Stimulated activated memory B cell treated with anti-CD40 and anti-IgM and Interleukin-4, amounts not matched to agents 10 μg/mL and 1 μg/mL and 100 μg/mL, for 72 hours (primary cell): ENCODE data around the gene RWDD1.
"Not testable (repeated sequence)": the region's sequence is repeated elsewhere in the genome, so short reads cannot be mapped to it uniquely, and the experiment has no call there.

Experiments used
- ATAC-seq: fragments of 150-1000 bp; cut with Tn5 transposase; 2 replicates; pipeline ENCODE4 v1.10.0; 2021
- H3K27ac Mint-ChIP-seq: one replicate; pipeline ENCODE4 v1.8.0; 2022; ENCODE audit warnings: mild to moderate bottlenecking, mixed read lengths
- H3K27me3 Mint-ChIP-seq: one replicate; pipeline ENCODE4 v1.8.0; 2022; ENCODE audit warnings: mixed read lengths
- H3K36me3 Mint-ChIP-seq: one replicate; pipeline ENCODE4 v1.8.0; 2022; ENCODE audit warnings: mixed read lengths
- H3K4me1 Mint-ChIP-seq: one replicate; pipeline ENCODE4 v1.8.0; 2022; ENCODE audit warnings: mixed read lengths
- H3K4me3 Mint-ChIP-seq: one replicate; pipeline ENCODE4 v1.8.0; 2022; ENCODE audit warnings: mild to moderate bottlenecking, moderate library complexity, mixed read lengths
- H3K9me3 Mint-ChIP-seq: one replicate; pipeline ENCODE4 v1.8.0; 2022; ENCODE audit warnings: mixed read lengths

Gene RWDD1

GRCh38 chr6:116568821-116569755, 2.2 kb upstream of the RWDD1 start:
- Mint-ChIP-seq H3K36me3 (peaks cover 2% of the 10 kb centered on the region), H3K27ac (no peak overlapping the region), H3K4me1 (peaks cover 48% of the 10 kb centered on the region), H3K4me3 (no peak overlapping the region), H3K27me3 (peaks cover 10% of the 10 kb centered on the region), H3K9me3 (no peaks in the 10 kb centered on the region)
- ATAC-seq = no peak

- H3K36me3 Mint-ChIP-seq = peaks cover 28% of the 10 kb centered on the region
- no peaks in the 10 kb centered on the region for H3K9me3 Mint-ChIP-seq
- ATAC-seq = no peak
- no peaks in the 10 kb centered on the region for H3K27me3 Mint-ChIP-seq
- peak overlapping the region; percentile 94 for H3K4me3 Mint-ChIP-seq
- peaks cover 56% of the 10 kb centered on the region for H3K4me1 Mint-ChIP-seq
- peak overlapping the region; percentile 97 for H3K27ac Mint-ChIP-seq
These were observed 338 bp downstream of the RWDD1 start for GRCh38 chr6:116571683-116572000.

- Mint-ChIP-seq H3K27ac (peak overlapping the region; percentile 97), H3K4me3 (peak overlapping the region; percentile 94), H3K4me1 (peaks cover 58% of the 10 kb centered on the region), H3K9me3 (no peaks in the 10 kb centered on the region), H3K27me3 (no peaks in the 10 kb centered on the region), H3K36me3 (peaks cover 31% of the 10 kb centered on the region)
- ATAC-seq = no peak
These were observed 858 bp downstream of the RWDD1 start for GRCh38 chr6:116572162-116572561.

- H3K9me3 Mint-ChIP-seq = no peaks in the 10 kb centered on the region
- H3K27ac Mint-ChIP-seq = no peak overlapping the region
- H3K27me3 Mint-ChIP-seq = no peaks in the 10 kb centered on the region
- no peak for ATAC-seq
- H3K36me3 Mint-ChIP-seq = peaks cover 39% of the 10 kb centered on the region
- peaks cover 51% of the 10 kb centered on the region for H3K4me1 Mint-ChIP-seq
- H3K4me3 Mint-ChIP-seq = no peak overlapping the region
These were observed 3.9 kb downstream of the RWDD1 start for GRCh38 chr6:116575227-116575626.

- no peaks in the 10 kb centered on the region for H3K27me3 Mint-ChIP-seq
- no peak overlapping the region for H3K27ac Mint-ChIP-seq
- no peaks in the 10 kb centered on the region for H3K9me3 Mint-ChIP-seq
- H3K36me3 Mint-ChIP-seq = peaks cover 42% of the 10 kb centered on the region
- no peak for ATAC-seq
- H3K4me1 Mint-ChIP-seq = peaks cover 39% of the 10 kb centered on the region
- H3K4me3 Mint-ChIP-seq = no peak overlapping the region
These were observed 6.2 kb downstream of the RWDD1 start for GRCh38 chr6:116577486-116577885.

GRCh38 chr6:116578335-116578734, 7.0 kb downstream of the RWDD1 start:
- H3K27me3 Mint-ChIP-seq = no peaks in the 10 kb centered on the region
- no peaks in the 10 kb centered on the region for H3K9me3 Mint-ChIP-seq
- no peak overlapping the region for H3K27ac Mint-ChIP-seq
- peaks cover 50% of the 10 kb centered on the region for H3K36me3 Mint-ChIP-seq
- no peak for ATAC-seq
- no peak overlapping the region for H3K4me3 Mint-ChIP-seq
- H3K4me1 Mint-ChIP-seq = peaks cover 34% of the 10 kb centered on the region

GRCh38 chr6:116579143-116579542, 7.8 kb downstream of the RWDD1 start:
- Mint-ChIP-seq H3K27me3 (no peaks in the 10 kb centered on the region), H3K27ac (no peak overlapping the region), H3K36me3 (peaks cover 52% of the 10 kb centered on the region), H3K4me1 (peaks cover 29% of the 10 kb centered on the region), H3K4me3 (no peak overlapping the region), H3K9me3 (no peaks in the 10 kb centered on the region)
- ATAC-seq = no peak

- Mint-ChIP-seq H3K27ac (no peak overlapping the region), H3K9me3 (no peaks in the 10 kb centered on the region), H3K27me3 (no peaks in the 10 kb centered on the region), H3K36me3 (peaks cover 52% of the 10 kb centered on the region), H3K4me1 (peaks cover 20% of the 10 kb centered on the region), H3K4me3 (no peak overlapping the region)
- no peak for ATAC-seq
These were observed 8.9 kb downstream of the RWDD1 start for GRCh38 chr6:116580198-116580597.

GRCh38 chr6:116586276-116586675, 15.0 kb downstream of the RWDD1 start:
- Mint-ChIP-seq H3K36me3 (peaks cover 62% of the 10 kb centered on the region), H3K4me1 (peaks cover 6% of the 10 kb centered on the region), H3K9me3 (no peaks in the 10 kb centered on the region), H3K27me3 (no peaks in the 10 kb centered on the region), H3K4me3 (no peak overlapping the region), H3K27ac (no peak overlapping the region)
- no peak for ATAC-seq

GRCh38 chr6:116586738-116587137, 15.4 kb downstream of the RWDD1 start:
- Mint-ChIP-seq H3K4me1 (peaks cover 6% of the 10 kb centered on the region), H3K9me3 (no peaks in the 10 kb centered on the region), H3K27me3 (no peaks in the 10 kb centered on the region), H3K36me3 (peaks cover 67% of the 10 kb centered on the region), H3K27ac (no peak overlapping the region), H3K4me3 (no peak overlapping the region)
- no peak for ATAC-seq

- H3K4me3 Mint-ChIP-seq = no peak overlapping the region
- no peaks in the 10 kb centered on the region for H3K27me3 Mint-ChIP-seq
- H3K36me3 Mint-ChIP-seq = peaks cover 59% of the 10 kb centered on the region
- no peaks in the 10 kb centered on the region for H3K9me3 Mint-ChIP-seq
- no peaks in the 10 kb centered on the region for H3K4me1 Mint-ChIP-seq
- H3K27ac Mint-ChIP-seq = no peak overlapping the region
- ATAC-seq = no peak
These were observed 23.9 kb downstream of the RWDD1 start for GRCh38 chr6:116595247-116595646.

- Mint-ChIP-seq H3K27ac (no peak overlapping the region), H3K36me3 (peaks cover 64% of the 10 kb centered on the region), H3K9me3 (no peaks in the 10 kb centered on the region), H3K4me3 (no peak overlapping the region), H3K4me1 (no peaks in the 10 kb centered on the region), H3K27me3 (no peaks in the 10 kb centered on the region)
- no peak for ATAC-seq
These were observed 25.5 kb downstream of the RWDD1 start for GRCh38 chr6:116596815-116597214.

- not testable (repeated sequence) for H3K27me3 Mint-ChIP-seq, H3K4me1 Mint-ChIP-seq, H3K4me3 Mint-ChIP-seq, H3K27ac Mint-ChIP-seq, ATAC-seq
- Mint-ChIP-seq H3K36me3 (peaks cover 62% of the 10 kb centered on the region), H3K9me3 (peaks cover 12% of the 10 kb centered on the region)
These were observed 32.6 kb downstream of the RWDD1 start for GRCh38 chr6:116603916-116604315.

GRCh38 chr6:116604868-116605267, 33.6 kb downstream of the RWDD1 start:
- not testable (repeated sequence) for H3K4me3 Mint-ChIP-seq, H3K4me1 Mint-ChIP-seq, H3K27me3 Mint-ChIP-seq, H3K27ac Mint-ChIP-seq, ATAC-seq
- Mint-ChIP-seq H3K9me3 (peaks cover 12% of the 10 kb centered on the region), H3K36me3 (peaks cover 53% of the 10 kb centered on the region)

GRCh38 chr6:116605935-116606334, 34.6 kb downstream of the RWDD1 start:
- Mint-ChIP-seq H3K9me3 (peaks cover 12% of the 10 kb centered on the region), H3K27me3 (peaks cover 2% of the 10 kb centered on the region), H3K36me3 (peaks cover 43% of the 10 kb centered on the region), H3K4me1 (no peaks in the 10 kb centered on the region), H3K27ac (no peak overlapping the region), H3K4me3 (no peak overlapping the region)
- ATAC-seq = no peak

- Mint-ChIP-seq H3K27me3 (peaks cover 17% of the 10 kb centered on the region), H3K9me3 (no peaks in the 10 kb centered on the region)
These were observed 39.8 kb downstream of the RWDD1 start for GRCh38 chr6:116611056-116611455.

More at GRCh38 chr6:116611056-116611455, 39.8 kb downstream of the RWDD1 start:
- Mint-ChIP-seq H3K4me1 (peaks cover 4% of the 10 kb centered on the region), H3K36me3 (peaks cover 6% of the 10 kb centered on the region), H3K4me3 (no peak overlapping the region), H3K27ac (no peak overlapping the region)
- ATAC-seq = no peak
